Measurements from ENCODE around the gene SLC22A13. TPM values are rescaled to one million over a fixed set of nuclear protein-coding genes. Genes with fewer than 3 reads are reported as not detected.
"Not testable (repeated sequence)": the region's sequence is repeated elsewhere in the genome, so short reads cannot be mapped to it uniquely, and the experiment has no call there.

Gene SLC22A13
- total RNA-seq, 4 donors from 2014 or later, result 0.78 TPM; not detected in 3

- Histone ChIP-seq H3K27me3 (no peaks in the 10 kb centered on the region), H3K27ac (no peak overlapping the region), H3K4me3 (no peak overlapping the region), H3K4me1 (no peaks in the 10 kb centered on the region), H3K9me3 (peaks cover 0 to 23% (median 4%) of the 10 kb centered on the region in 4 donors), H3K36me3 (peaks cover 3 to 47% (median 16%) of the 10 kb centered on the region in 3 donors)
- DNase-seq (ENCODE audit: low spot score in 2 of 2), result no peak
- TF ChIP-seq POLR2A (IDR thresholded peaks at IDR 0.05) (no peak), CTCF (IDR thresholded peaks at IDR 0.05) (no peak), EP300 (IDR thresholded peaks at IDR 0.05) (no peak)
- 96 to 98% methylated on average over 2 of the region's 2 CpGs for WGBS, 2 donors
These were observed 27.1 kb upstream of the SLC22A13 start for GRCh38 chr3:38238416-38239008.

- Histone ChIP-seq H3K36me3 (peaks cover 3 to 38% (median 3%) of the 10 kb centered on the region in 3 donors), H3K9me3 (peaks cover 0 to 16% (median 2%) of the 10 kb centered on the region in 4 donors)
- H3K4me3 ChIP-seq; H3K27ac ChIP-seq; H3K4me1 ChIP-seq; DNase-seq (ENCODE audit: low spot score in 2 of 2); H3K27me3 ChIP-seq: not testable (repeated sequence)
- 98% methylated on average over 4 of the region's 4 CpGs for WGBS, 2 donors
These were observed 22.8 kb upstream of the SLC22A13 start for GRCh38 chr3:38242812-38243211.

GRCh38 chr3:38245930-38246329, 19.7 kb upstream of the SLC22A13 start:
- 95 to 97% methylated on average over 4 of the region's 4 CpGs for WGBS, 2 donors
- H3K9me3 ChIP-seq, result no peaks in the 10 kb centered on the region

GRCh38 chr3:38247366-38248035, 18.1 kb upstream of the SLC22A13 start:
- DNase-seq (ENCODE audit: low spot score in 2 of 2), result peak in 1 of 2 donors; percentile 34
- Histone ChIP-seq H3K4me1 (no peaks in the 10 kb centered on the region), H3K9me3 (no peaks in the 10 kb centered on the region), H3K27ac (no peak overlapping the region), H3K36me3 (peaks cover 0 to 55% (median 0%) of the 10 kb centered on the region in 3 donors), H3K27me3 (no peaks in the 10 kb centered on the region), H3K4me3 (no peak overlapping the region)
- TF ChIP-seq CTCF (IDR thresholded peaks at IDR 0.05), result peak in 1 of 5 experiments; percentile 5
- no peak for TF ChIP-seq EP300 (IDR thresholded peaks at IDR 0.05)

More at GRCh38 chr3:38245930-38246329, 19.7 kb upstream of the SLC22A13 start:
- Histone ChIP-seq H3K27me3 (no peaks in the 10 kb centered on the region), H3K4me1 (no peaks in the 10 kb centered on the region), H3K36me3 (peaks cover 0 to 41% (median 0%) of the 10 kb centered on the region in 3 donors), H3K27ac (no peak overlapping the region), H3K4me3 (no peak overlapping the region)
- DNase-seq (ENCODE audit: low spot score in 2 of 2), result no peak
- TF ChIP-seq CTCF (IDR thresholded peaks at IDR 0.05), result no peak
- TF ChIP-seq EP300 (IDR thresholded peaks at IDR 0.05), result no peak
- TF ChIP-seq POLR2A (IDR thresholded peaks at IDR 0.05), result no peak

GRCh38 chr3:38250198-38250597, 15.4 kb upstream of the SLC22A13 start:
- DNase-seq (ENCODE audit: low spot score in 2 of 2), result no peak
- TF ChIP-seq CTCF (IDR thresholded peaks at IDR 0.05) (no peak), EP300 (IDR thresholded peaks at IDR 0.05) (no peak), POLR2A (IDR thresholded peaks at IDR 0.05) (no peak)
- Histone ChIP-seq H3K4me1 (peaks cover 0 to 1% (median 0%) of the 10 kb centered on the region in 4 donors), H3K27ac (no peak overlapping the region), H3K27me3 (no peaks in the 10 kb centered on the region), H3K4me3 (no peak overlapping the region), H3K36me3 (peaks cover 0 to 79% (median 0%) of the 10 kb centered on the region in 3 donors), H3K9me3 (no peaks in the 10 kb centered on the region)
- WGBS, 2 donors, result 84 to 96% methylated on average over 2 of the region's 2 CpGs
